ENCODE results near the gene TCERG1. TPM values are rescaled to one million over a fixed set of nuclear protein-coding genes. Genes with fewer than 3 reads are reported as not detected.

TCERG1 gene
- 38.9 to 50.2 TPM (median 40.5 TPM) in 3 replicates for total RNA-seq
- long read RNA-seq, transcript TCERG1-202 (21 exons, 3,633 nt), result major isoform, 7 of 23 reads
- long read RNA-seq, partial matches to known transcripts, result 10 of 23 reads
- long read RNA-seq, other reads (novel, unspliced or antisense), result 6 of 23 reads

DNA sequence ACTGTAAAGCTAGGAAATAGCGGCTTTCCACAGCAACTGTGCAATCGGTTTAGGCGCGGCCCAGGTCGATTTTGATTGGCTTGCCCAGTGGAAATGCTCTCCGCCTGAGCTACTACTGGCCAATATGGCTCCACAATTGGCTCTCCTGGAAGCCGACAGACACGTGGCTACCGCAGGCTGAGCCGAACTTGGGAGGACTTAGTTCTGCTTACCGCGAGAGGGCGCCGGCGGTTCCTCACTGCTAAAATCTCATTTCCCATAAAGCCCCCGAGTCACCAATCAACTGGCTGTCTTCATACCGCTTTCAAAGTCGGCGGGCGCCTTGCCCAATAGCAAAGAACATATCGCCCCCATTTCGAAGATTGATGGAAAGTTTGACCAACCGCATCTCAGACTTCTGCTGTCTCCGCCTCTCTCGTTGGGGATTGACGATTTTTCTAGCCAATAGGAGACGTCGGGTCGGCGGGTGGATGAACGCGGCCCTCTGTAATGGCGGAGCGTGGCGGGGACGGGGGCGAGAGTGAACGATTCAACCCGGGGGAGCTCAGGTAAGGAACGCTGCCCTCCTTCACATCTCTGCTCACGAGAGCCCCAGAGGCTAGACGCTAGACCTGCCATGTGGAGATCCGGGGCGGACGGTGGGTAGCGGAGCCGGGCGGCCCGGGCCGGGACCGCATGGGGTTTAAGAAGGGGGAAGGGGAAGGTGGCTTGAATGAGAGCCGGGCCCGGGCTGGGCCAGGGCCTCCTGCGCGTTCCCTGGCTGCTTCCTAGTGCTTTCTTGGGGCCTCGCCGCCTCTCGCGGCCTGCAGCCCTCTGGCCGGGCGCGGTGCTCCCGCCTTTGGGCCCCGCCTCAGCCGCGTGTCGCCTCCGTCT, at the start of gene TCERG1:
TCERG1 (plus strand) TSS at position 473 of the 873 bp plus-strand sequence; CDS start at position 490, 17 bp downstream.
- peak within 1 kb of the TSS; percentile 99 for H3K27ac Mint-ChIP-seq (ENCODE audit: unreplicated experiment)
- peak; percentile 99 for DNase-seq (ENCODE audit: low spot score)
- H3K4me1 Mint-ChIP-seq (ENCODE audit: low read depth), result peaks cover 28% of the 10 kb centered on the region
- H3K9me3 Mint-ChIP-seq (ENCODE audit: low read depth), result no peaks in the 10 kb centered on the region
- peaks cover 2% of the 10 kb centered on the region for H3K36me3 Mint-ChIP-seq (ENCODE audit: low read depth)
- H3K4me3 Mint-ChIP-seq (ENCODE audit: unreplicated experiment), result peak within 1 kb of the TSS; percentile 97
- H3K27me3 Mint-ChIP-seq (ENCODE audit: low read depth), result no peaks in the 10 kb centered on the region
- TF ChIP-seq, protein P1, sequence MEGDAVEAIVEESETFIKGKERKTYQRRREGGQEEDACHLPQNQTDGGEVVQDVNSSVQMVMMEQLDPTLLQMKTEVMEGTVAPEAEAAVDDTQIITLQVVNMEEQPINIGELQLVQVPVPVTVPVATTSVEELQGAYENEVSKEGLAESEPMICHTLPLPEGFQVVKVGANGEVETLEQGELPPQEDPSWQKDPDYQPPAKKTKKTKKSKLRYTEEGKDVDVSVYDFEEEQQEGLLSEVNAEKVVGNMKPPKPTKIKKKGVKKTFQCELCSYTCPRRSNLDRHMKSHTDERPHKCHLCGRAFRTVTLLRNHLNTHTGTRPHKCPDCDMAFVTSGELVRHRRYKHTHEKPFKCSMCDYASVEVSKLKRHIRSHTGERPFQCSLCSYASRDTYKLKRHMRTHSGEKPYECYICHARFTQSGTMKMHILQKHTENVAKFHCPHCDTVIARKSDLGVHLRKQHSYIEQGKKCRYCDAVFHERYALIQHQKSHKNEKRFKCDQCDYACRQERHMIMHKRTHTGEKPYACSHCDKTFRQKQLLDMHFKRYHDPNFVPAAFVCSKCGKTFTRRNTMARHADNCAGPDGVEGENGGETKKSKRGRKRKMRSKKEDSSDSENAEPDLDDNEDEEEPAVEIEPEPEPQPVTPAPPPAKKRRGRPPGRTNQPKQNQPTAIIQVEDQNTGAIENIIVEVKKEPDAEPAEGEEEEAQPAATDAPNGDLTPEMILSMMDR (IDR thresholded peaks at IDR 0.05), result peak; percentile 88

DNA sequence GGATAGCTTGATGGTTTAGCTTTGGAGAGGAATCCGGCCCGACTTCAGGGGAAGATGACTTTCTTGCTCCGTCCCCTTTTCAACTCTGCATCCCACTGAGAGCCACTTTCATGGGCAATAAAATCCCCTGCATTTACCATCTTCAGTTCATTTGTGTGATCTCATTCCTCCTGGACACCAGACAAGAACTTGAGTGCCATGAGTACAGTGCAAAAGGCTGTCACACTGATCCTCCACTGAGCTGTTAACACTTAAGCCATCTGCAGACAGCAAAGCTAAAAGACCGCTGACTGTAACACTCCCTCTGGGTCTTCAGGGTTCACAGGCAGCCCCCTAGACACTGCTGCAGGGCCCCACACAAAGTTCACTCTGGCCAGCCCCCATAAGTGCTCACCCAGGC, 48.3 kb upstream of the TCERG1 start:
- peaks cover 64% of the 10 kb centered on the region for H3K27me3 Mint-ChIP-seq (ENCODE audit: low read depth)
- no peak overlapping the region for H3K4me3 Mint-ChIP-seq (ENCODE audit: unreplicated experiment)
- no peak overlapping the region for H3K27ac Mint-ChIP-seq (ENCODE audit: unreplicated experiment)
- no peaks in the 10 kb centered on the region for H3K9me3 Mint-ChIP-seq (ENCODE audit: low read depth)
- no peaks in the 10 kb centered on the region for H3K36me3 Mint-ChIP-seq (ENCODE audit: low read depth)
- DNase-seq (ENCODE audit: low spot score), result no peak
- TF ChIP-seq, protein P1 (IDR thresholded peaks at IDR 0.05), result no peak
- H3K4me1 Mint-ChIP-seq (ENCODE audit: low read depth), result no peaks in the 10 kb centered on the region

DNA sequence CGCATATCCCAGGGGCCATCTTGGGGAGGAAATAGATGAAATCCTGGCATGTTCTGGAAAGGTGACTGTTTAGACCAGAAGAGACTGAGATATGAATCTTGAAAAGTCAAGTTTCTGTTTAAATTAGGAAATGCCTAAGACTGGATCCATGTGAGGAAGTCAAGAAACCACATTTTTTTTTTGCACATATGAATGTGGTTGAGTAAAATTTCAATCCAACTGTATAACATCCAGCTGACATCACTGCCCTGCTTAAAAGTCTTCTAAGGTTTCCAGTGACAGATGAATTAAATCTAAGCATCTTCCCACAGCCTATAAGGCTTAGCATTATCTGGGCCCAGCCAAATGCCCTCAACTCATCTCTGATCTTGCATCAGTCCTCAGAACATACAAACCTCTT, 47.7 kb upstream of the TCERG1 start:
- no peak overlapping the region for H3K27ac Mint-ChIP-seq (ENCODE audit: unreplicated experiment)
- H3K4me3 Mint-ChIP-seq (ENCODE audit: unreplicated experiment), result no peak overlapping the region
- DNase-seq (ENCODE audit: low spot score), result no peak
- H3K4me1 Mint-ChIP-seq (ENCODE audit: low read depth), result no peaks in the 10 kb centered on the region
- H3K36me3 Mint-ChIP-seq (ENCODE audit: low read depth), result no peaks in the 10 kb centered on the region
- H3K27me3 Mint-ChIP-seq (ENCODE audit: low read depth), result peaks cover 64% of the 10 kb centered on the region
- no peaks in the 10 kb centered on the region for H3K9me3 Mint-ChIP-seq (ENCODE audit: low read depth)
- TF ChIP-seq, protein P1 (IDR thresholded peaks at IDR 0.05), result no peak

DNA sequence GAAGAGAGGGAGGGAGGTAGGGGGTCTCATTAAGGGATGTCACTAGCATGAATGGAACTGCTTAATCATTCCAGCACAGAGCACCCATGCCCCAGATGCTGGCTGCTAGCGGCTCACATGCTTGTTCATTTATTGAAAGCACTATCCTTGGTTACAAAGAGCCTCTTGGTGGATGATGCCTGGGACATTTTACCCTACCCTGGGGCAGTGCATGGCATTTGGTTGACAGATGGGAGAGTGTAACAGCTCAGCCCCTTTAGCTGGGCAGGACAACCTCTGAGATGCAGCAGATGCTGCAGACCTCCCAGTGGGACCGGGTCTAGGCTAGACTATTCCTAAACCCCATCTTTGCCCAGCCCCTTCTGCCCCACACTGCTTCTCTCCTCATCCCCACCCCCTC, 46.9 kb upstream of the TCERG1 start:
- H3K4me1 Mint-ChIP-seq (ENCODE audit: low read depth), result no peaks in the 10 kb centered on the region
- H3K4me3 Mint-ChIP-seq (ENCODE audit: unreplicated experiment), result no peak overlapping the region
- DNase-seq (ENCODE audit: low spot score), result no peak

DNA sequence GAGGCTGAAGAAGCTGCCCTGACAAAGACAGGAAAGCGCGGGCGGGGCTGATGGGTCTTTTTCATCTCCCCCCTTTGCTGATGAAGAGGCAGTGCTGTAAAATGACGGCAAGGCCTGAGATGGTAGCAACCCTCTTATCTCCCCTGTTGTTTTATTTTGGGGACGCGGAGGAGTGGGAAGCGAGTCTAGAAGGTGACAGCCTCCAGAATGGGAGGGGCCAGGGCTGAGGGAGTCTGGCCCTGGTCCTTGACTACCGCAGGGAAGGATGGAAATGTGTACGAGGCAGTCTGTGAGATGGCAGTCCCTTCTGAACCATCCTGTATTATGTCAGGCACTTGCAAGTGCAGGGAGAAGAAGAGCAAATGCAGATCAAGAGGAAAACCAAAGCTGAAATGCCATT, 46.1 kb upstream of the TCERG1 start:
- Mint-ChIP-seq H3K27me3 (ENCODE audit: low read depth) (peaks cover 59% of the 10 kb centered on the region), H3K36me3 (ENCODE audit: low read depth) (no peaks in the 10 kb centered on the region), H3K27ac (ENCODE audit: unreplicated experiment) (no peak overlapping the region), H3K4me1 (ENCODE audit: low read depth) (no peaks in the 10 kb centered on the region), H3K4me3 (ENCODE audit: unreplicated experiment) (no peak overlapping the region), H3K9me3 (ENCODE audit: low read depth) (no peaks in the 10 kb centered on the region)
- TF ChIP-seq, protein P1 (IDR thresholded peaks at IDR 0.05), result no peak
- no peak for DNase-seq (ENCODE audit: low spot score)

More for the DNA sequence above, 46.9 kb upstream of the TCERG1 start:
- Mint-ChIP-seq H3K9me3 (ENCODE audit: low read depth) (no peaks in the 10 kb centered on the region), H3K36me3 (ENCODE audit: low read depth) (no peaks in the 10 kb centered on the region), H3K27ac (ENCODE audit: unreplicated experiment) (no peak overlapping the region), H3K27me3 (ENCODE audit: low read depth) (peaks cover 59% of the 10 kb centered on the region)
- TF ChIP-seq, protein P1 (IDR thresholded peaks at IDR 0.05), result no peak

Data from chondrocyte (in vitro differentiated cells).